Heart left ventricle (tissue), 13 donors: ENCODE results near the gene CTRB2.

Experiments
- CTCF ChIP-seq, 12 donors: fragments of 200-600 bp; sonication (generic) in 4 of 12; IDR thresholded peaks; one replicate each; pipeline versions ENCODE4 v1.5.0 to v1.8.0; 2018 to 2022; ENCODE audit warnings: antibody characterized with exemption in 12 of 12, mild to moderate bottlenecking in 5 of 12
- POLR2A ChIP-seq, 2 donors: fragments of 450-650 bp; IDR thresholded peaks; one replicate each; pipeline ENCODE4 v1.6.1; 2017; ENCODE audit warnings: antibody characterized with exemption in 2 of 2, mild to moderate bottlenecking in 2 of 2, moderate library complexity in 2 of 2
- donor health status: ischemic (EF 13 %, LVEDD 7.1; RV severe dilation, severe dysfunction).
- donor health status: DM: no; HTN: yes; CAD: no.
- donor health status: DM: no; HTN: no; CAD: no.
- donor health status: ischemic (EF 25% LVEDD 6.9; RV normal size, moderate dysfunction).
- donor health status: ischemic (EF 25% LVEDD 5.7; RV mildly dilated, moderate dysfunction).
- donor health status: ischemic (EF 35%, LVEDD 5.7; RV mildly dilated, moderate dysfunction).
- donor health status: nonischemic (EF 11% LVEDD 7.7; RV severe dilation, severe dysfunction).
- donor health status: DM: yes; HTN: yes; CAD: no.
- donor health status: PGD.
- donor health status: ischemic (EF 29% LVEDD 5.4; RV normal size, mild dysfunction).
- donor health status: nonischemic (EF 23%, LVEDD 6.1; RV moderate dilation, normal function).

- TF ChIP-seq CTCF (IDR thresholded peaks at IDR 0.05) (no peak), POLR2A (IDR thresholded peaks at IDR 0.05) (no peak)
These were observed 3.1 kb downstream of the CTRB2 start for GRCh38 chr16:75203667-75204409.
